ENCODE results near the gene CEP85.
A peak's percentile ranks its signal among the peaks of the same experiment; 100 is the strongest.

Gene CEP85

GRCh38 chr1:26282401-26282918 is 48.5 kb downstream of the CEP85 start:
- DNase-seq (ENCODE audit: extremely low spot score), result no peak
- ChIA-PET POLR2A (no interaction called here), CTCF (interaction anchor here (21.9 kb wide), 1 partner anchor 32 kb away, joined by 690 read pairs; the partner anchor contains the start of genes CD52 and UBXN11)
- no peak for TF ChIP-seq CTCF (IDR thresholded peaks at IDR 0.05; ENCODE audit: control extremely low read depth, extremely low read depth, low read depth, missing control alignments)

GRCh38 chr1:26283279-26283853 is 49.4 kb downstream of the CEP85 start:
- POLR2A ChIA-PET, result no interaction called here

GRCh38 chr1:26283871-26284596 is 50.0 kb downstream of the CEP85 start:
- ChIA-PET CTCF (interaction anchor here (0.9 to 21.9 kb wide), 24 partner anchors 8 to 196 kb away, joined by 3 to 690 read pairs (median 7); partner anchors contain the start of genes CD52, CEP85, UBXN11 and ZNF593), POLR2A (interaction anchor here (1.0 to 2.1 kb wide), 2 partner anchors 35 to 37 kb away, joined by 3 to 13 read pairs; partner anchors contain the start of gene CD52)
- no peak for DNase-seq (ENCODE audit: extremely low spot score)
- no peak for TF ChIP-seq CTCF (IDR thresholded peaks at IDR 0.05; ENCODE audit: control extremely low read depth, extremely low read depth, low read depth, missing control alignments)

More at GRCh38 chr1:26283279-26283853, 49.4 kb downstream of the CEP85 start:
- TF ChIP-seq CTCF (IDR thresholded peaks at IDR 0.05; ENCODE audit: control extremely low read depth, extremely low read depth, low read depth, missing control alignments), result no peak
- DNase-seq (ENCODE audit: extremely low spot score), result no peak
- CTCF ChIA-PET, result interaction anchor here (3.2 to 21.9 kb wide), 4 partner anchors 7 to 133 kb away, joined by 21 to 690 read pairs (median 60); partner anchors contain the start of genes CD52, CEP85 and UBXN11

GRCh38 chr1:26284597-26285347 is 50.8 kb downstream of the CEP85 start:
- POLR2A ChIA-PET, result interaction anchor here (1.0 to 2.1 kb wide), 2 partner anchors 34 to 37 kb away, joined by 3 to 13 read pairs; partner anchors contain the start of gene CD52
- CTCF ChIA-PET, result interaction anchor here (0.8 to 21.9 kb wide), 30 partner anchors 9 to 197 kb away, joined by 3 to 690 read pairs (median 6); partner anchors contain the start of genes CD52, CEP85, UBXN11 and ZNF593
- peak; percentile 80 for DNase-seq (ENCODE audit: extremely low spot score)
- peak; percentile 89 for TF ChIP-seq CTCF (IDR thresholded peaks at IDR 0.05; ENCODE audit: control extremely low read depth, extremely low read depth, low read depth, missing control alignments)

- POLR2A ChIA-PET, result interaction anchor here (2.1 kb wide), 1 partner anchor 33 kb away, joined by 13 read pairs; the partner anchor contains the start of gene CD52
- CTCF ChIA-PET, result interaction anchor here (0.7 to 21.9 kb wide), 30 partner anchors 9 to 198 kb away, joined by 3 to 690 read pairs (median 6); partner anchors contain the start of genes CD52, CEP85 and UBXN11
- peak; percentile 43 for TF ChIP-seq CTCF (IDR thresholded peaks at IDR 0.05; ENCODE audit: control extremely low read depth, extremely low read depth, low read depth, missing control alignments)
- DNase-seq (ENCODE audit: extremely low spot score), result peak; percentile 59
Observed at GRCh38 chr1:26285366-26286063, 51.5 kb downstream of the CEP85 start.
